ENCODE results near the gene CBFA2T2.

Gene CBFA2T2

GRCh38 chr20:33647603-33648395, 157.9 kb downstream of the CBFA2T2 start:
- no peak overlapping the region for H3K4me3 ChIP-seq (replicated peaks in 1 of 2; ENCODE audit: low read depth in 2 of 2, low read length in 2 of 2)
- no peak for TF ChIP-seq CTCF (IDR thresholded peaks at IDR 0.05; ENCODE audit: low read depth, low read length)
- peak; percentile 55 to 85 for DNase-seq (ENCODE audit: low read depth in 2 of 2)

GRCh38 chr20:33648396-33649004, 158.6 kb downstream of the CBFA2T2 start:
- H3K4me3 ChIP-seq (replicated peaks in 1 of 2; ENCODE audit: low read depth in 2 of 2, low read length in 2 of 2), result no peak overlapping the region
- TF ChIP-seq CTCF (IDR thresholded peaks at IDR 0.05; ENCODE audit: low read depth, low read length), result no peak
- peak in 1 of 2 donors; percentile 25 for DNase-seq (ENCODE audit: low read depth in 2 of 2)

GRCh38 chr20:33649201-33649681, 159.3 kb downstream of the CBFA2T2 start:
- TF ChIP-seq CTCF (IDR thresholded peaks at IDR 0.05; ENCODE audit: low read depth, low read length), result no peak
- no peak for DNase-seq (ENCODE audit: low read depth in 2 of 2)
- no peak overlapping the region for H3K4me3 ChIP-seq (replicated peaks in 1 of 2; ENCODE audit: low read depth in 2 of 2, low read length in 2 of 2)

GRCh38 chr20:33650111-33650752, 160.3 kb downstream of the CBFA2T2 start:
- no peak overlapping the region for H3K4me3 ChIP-seq (replicated peaks in 1 of 2; ENCODE audit: low read depth in 2 of 2, low read length in 2 of 2)
- no peak for TF ChIP-seq CTCF (IDR thresholded peaks at IDR 0.05; ENCODE audit: low read depth, low read length)
- no peak for DNase-seq (ENCODE audit: low read depth in 2 of 2)

GRCh38 chr20:33650753-33651561, 161.1 kb downstream of the CBFA2T2 start:
- no peak for DNase-seq (ENCODE audit: low read depth in 2 of 2)
- no peak for TF ChIP-seq CTCF (IDR thresholded peaks at IDR 0.05; ENCODE audit: low read depth, low read length)
- no peak overlapping the region for H3K4me3 ChIP-seq (replicated peaks in 1 of 2; ENCODE audit: low read depth in 2 of 2, low read length in 2 of 2)

- DNase-seq (ENCODE audit: low read depth in 2 of 2), result no peak
- no peak for TF ChIP-seq CTCF (IDR thresholded peaks at IDR 0.05; ENCODE audit: low read depth, low read length)
Measured at GRCh38 chr20:33651562-33652048, 161.7 kb downstream of the CBFA2T2 start.

More at GRCh38 chr20:33651562-33652048, 161.7 kb downstream of the CBFA2T2 start:
- H3K4me3 ChIP-seq (replicated peaks in 1 of 2; ENCODE audit: low read depth in 2 of 2, low read length in 2 of 2), result no peak overlapping the region
